HG03558 (cell line): ENCODE results near the gene ALPL.

Source experiments
- ATAC-seq: cut with Tn5 transposase; IDR thresholded peaks from one replicate; pipeline ENCODE4 v1.9.1; 2021; ENCODE audit warnings: moderate number of reproducible peaks; ENCODE audit not compliant: unreplicated experiment; ENCODE audit errors: extremely low read depth

Gene ALPL

GRCh38 chr1:21573971-21574465 is 64.8 kb downstream of the ALPL start:
- ATAC-seq = no peak

DNA sequence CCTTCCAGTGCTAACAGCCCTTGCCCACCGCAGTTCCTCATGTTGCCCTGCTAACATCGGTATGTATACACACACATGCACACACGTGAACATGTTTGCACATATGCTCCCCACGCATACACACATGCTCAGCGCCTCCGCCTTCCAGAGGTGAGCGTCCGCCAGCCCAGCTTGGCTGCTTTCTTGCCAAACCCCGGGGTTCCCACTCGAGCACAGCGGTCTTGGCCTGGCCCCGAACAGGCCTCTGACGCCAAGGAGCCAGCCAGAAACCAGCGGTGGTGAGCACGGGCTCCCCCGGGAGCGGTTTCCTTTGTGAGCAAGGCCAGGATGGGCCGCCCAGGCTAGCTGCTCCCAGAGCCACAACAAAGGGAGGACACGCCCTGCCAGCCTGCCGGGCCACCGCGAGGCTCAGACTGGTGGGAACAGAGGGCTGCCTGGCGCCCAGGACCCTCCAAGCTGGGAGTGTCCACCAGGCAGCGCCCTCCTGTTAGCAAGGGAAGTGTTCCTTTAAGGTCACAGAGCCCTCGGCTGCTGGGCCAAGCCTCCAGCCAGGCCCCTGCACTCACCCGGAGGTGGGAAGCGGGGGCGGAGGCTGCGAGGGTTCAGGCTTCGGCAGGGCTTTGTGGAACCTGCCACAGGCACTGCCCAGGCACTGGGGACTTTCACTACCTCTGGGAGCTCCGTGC is 65.4 kb downstream of the ALPL start:
- no peak for ATAC-seq

GRCh38 chr1:21575351-21575942 is 66.2 kb downstream of the ALPL start:
- ATAC-seq = no peak

GRCh38 chr1:21576031-21576797 is 67.0 kb downstream of the ALPL start:
- ATAC-seq = no peak

- no peak for ATAC-seq
Observed at GRCh38 chr1:21576798-21577187, 67.6 kb downstream of the ALPL start.

- no peak for ATAC-seq
Observed at GRCh38 chr1:21577324-21577723, 68.1 kb downstream of the ALPL start.

- ATAC-seq = no peak
Observed at GRCh38 chr1:21577933-21578332, 68.7 kb downstream of the ALPL start.

GRCh38 chr1:21579791-21580190 is 70.6 kb downstream of the ALPL start:
- ATAC-seq = no peak

DNA sequence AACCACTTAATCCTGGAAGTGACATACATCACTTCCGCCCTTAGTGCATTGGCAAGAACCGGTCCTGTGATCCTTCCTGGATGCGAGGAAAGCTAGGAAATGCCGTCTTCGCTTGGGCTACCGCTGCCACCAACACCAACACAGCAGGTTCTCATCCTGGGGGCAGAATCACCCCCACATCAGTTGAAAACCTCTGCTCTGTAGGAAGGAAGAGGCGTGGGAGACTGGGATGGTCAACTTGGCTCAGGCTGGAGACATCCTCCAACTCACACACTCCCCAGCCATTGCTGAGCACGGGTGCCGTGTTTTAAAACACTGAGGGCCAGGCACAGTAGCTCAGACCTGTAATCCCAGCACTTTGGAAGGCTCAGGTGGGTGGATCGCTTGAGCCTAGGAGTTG is 74.9 kb downstream of the ALPL start:
- no peak for ATAC-seq

GRCh38 chr1:21585037-21585436 is 75.8 kb downstream of the ALPL start:
- no peak for ATAC-seq

DNA sequence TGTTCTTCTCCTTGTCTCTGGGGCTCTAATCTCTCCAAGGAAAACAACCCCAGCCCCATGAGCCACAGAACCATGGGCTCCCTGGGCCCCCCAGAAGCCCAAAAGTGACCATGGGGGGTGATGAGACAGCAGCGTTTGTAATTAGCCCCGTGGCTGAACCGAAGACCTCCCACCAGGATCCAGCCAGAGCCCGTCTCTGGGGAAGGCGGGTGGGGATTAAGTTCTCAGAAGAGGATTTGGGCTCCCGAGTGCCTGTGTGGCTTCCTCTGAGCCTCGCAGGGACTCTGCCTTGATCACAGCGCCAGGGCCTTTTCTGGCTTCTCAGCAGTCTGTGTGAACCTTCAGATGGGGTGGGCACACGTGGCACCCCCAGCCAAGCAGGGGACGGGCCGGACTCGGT is 77.0 kb downstream of the ALPL start:
- ATAC-seq = no peak

DNA sequence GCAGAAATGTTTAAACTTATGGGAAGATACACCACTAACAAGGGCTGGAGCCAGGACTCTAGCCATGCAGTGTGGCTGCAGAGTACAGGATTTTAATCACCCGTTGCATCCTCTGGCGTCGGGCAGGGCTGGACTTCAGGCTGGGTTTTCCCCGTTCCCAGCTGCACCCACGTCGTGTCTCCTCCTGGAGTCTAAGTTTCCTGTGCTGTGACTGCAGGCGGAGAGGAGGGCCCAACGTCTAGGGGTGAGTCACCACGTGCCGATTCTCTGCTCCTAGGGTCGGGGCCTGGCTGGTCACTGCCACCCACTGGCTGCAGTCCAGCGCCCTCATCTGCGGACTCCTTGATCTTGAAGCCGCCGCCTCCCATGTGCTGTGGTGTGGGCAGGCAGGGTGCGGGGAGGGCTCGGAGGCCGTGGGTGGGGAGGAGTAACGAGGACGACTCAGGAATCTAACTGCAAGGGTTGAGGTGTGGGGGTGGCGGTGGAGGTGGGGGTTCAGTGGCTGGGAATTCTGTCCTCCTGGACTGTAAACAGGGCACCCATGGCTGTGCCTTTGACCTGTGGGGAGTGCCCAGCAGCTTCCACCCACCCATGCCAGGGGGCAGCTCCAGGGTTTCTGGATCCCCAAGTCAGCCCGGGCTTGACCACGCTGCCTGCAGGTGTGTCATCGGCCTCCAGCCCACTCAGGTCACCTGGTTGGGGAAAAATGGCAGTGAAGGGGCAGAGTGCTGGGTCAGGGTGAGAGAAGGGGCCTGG is 77.8 kb downstream of the ALPL start:
- ATAC-seq = no peak

- no peak for ATAC-seq
Observed at GRCh38 chr1:21587602-21587953, 78.4 kb downstream of the ALPL start.

DNA sequence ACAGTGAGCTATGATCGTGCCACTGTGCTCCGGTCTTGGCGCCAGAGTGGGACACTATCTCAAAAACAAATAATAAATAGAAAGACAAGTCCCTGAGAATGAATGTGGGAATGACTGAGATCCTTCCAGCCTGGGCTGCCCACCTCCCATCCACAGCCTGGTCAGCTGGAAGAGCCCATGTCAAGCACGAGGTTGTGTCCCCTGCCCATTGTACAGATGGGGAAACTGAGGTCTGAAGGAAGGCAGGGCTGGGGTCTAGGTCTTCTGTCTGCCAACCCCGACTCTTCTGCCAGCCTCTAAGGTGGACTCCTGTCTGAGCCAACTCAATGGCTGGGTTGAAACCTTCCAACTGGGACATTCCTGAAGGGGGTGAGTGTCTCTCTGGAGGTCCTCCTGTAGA is 80.4 kb downstream of the ALPL start:
- no peak for ATAC-seq

DNA sequence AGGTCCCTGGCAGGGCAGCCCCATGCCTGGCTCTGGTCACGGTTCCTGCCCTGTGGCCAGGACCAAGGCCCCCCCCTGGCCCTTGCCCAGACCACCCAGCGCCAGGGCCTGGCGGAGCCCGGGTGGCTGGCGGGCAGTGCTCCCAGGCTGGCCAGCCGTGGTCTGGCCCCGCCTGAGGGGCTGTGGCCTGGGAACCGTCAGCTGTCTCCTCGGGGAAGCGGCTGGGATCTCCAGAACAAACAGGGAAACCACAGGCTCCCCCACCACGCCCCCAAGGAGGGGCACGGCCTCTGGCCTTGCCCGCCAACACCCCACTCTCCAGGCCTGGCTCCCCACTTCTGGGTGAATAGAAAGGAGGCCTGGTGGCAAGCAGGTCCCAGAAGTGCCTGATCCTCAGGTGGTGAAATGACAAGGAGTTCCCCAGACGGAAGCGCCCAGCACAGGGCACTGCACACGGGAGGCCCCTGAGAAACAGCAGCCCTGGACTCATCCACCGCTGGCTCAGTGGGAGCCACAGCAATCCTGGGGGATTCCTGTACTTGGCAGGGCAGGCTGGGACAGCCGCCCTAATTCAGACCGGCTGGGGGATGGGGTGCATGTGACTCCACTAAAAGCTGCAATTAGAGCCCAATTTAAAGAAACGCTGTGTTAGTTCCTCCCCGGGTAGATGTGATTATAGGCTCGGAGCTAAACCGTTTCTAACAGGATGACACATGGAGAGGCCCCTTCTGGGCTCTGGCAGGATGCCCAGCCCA is 81.1 kb downstream of the ALPL start:
- no peak for ATAC-seq

- no peak for ATAC-seq
Observed at GRCh38 chr1:21590934-21591333, 81.7 kb downstream of the ALPL start.

- no peak for ATAC-seq
Observed at GRCh38 chr1:21592086-21592865, 83.1 kb downstream of the ALPL start.

GRCh38 chr1:21593231-21593630 is 84.0 kb downstream of the ALPL start:
- no peak for ATAC-seq

DNA sequence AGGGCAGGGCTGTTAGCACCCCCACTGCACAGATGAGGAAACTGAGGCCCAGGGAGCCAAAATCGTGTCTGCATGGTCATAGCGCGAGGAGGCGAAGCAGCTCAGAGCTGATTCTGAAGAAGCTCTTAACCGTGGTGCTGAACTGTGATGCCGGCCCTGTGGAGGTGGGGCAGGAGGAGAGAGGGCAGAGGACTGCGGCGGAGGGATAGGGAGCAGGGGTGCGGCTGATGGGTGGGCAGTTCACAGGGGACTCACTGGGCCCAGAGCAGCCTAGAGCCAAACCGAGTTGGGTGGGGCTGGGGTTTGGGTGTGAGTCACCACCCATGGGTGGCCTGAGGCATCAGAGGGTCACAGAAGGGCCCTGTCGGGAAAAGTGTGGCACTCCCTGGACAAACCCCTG is 85.3 kb downstream of the ALPL start:
- no peak for ATAC-seq
